Effector memory CD4-positive, alpha-beta T cell (primary cell): Measurements from ENCODE around the gene SFRP5.

Source experiments
- DNase-seq, 3 donors: peaks; one replicate each; pipeline ENCODE4 v3.0.0-alpha.2; 2020
- H3K27ac ChIP-seq: 2 replicates; pipeline ENCODE4 v1.7.0; 2013; ENCODE audit warnings: mild to moderate bottlenecking, low read length, moderate library complexity; ENCODE audit not compliant: insufficient read depth, poor library complexity, severe bottlenecking
- H3K27me3 ChIP-seq: replicated peaks from 2 replicates; pipeline ENCODE4 v1.7.0; 2013; ENCODE audit warnings: mild to moderate bottlenecking, low read length; ENCODE audit not compliant: insufficient read depth, control insufficient read depth, poor library complexity, severe bottlenecking
- H3K36me3 ChIP-seq: 2 replicates; pipeline ENCODE4 v1.7.0; 2013; ENCODE audit warnings: mild to moderate bottlenecking, low read length, moderate library complexity; ENCODE audit not compliant: control insufficient read depth, insufficient read depth
- H3K4me1 ChIP-seq: 2 replicates; pipeline ENCODE4 v1.7.0; 2013; ENCODE audit warnings: low read length, mild to moderate bottlenecking; ENCODE audit not compliant: control insufficient read depth, insufficient read depth, poor library complexity, severe bottlenecking
- H3K4me3 ChIP-seq: 2 replicates; pipeline ENCODE4 v1.7.0; 2013; ENCODE audit warnings: low read length, low read depth, mild to moderate bottlenecking; ENCODE audit not compliant: insufficient read depth, poor library complexity, severe bottlenecking
- H3K9me3 ChIP-seq: 2 replicates; pipeline ENCODE4 v1.7.0; 2013; ENCODE audit warnings: mild to moderate bottlenecking, low read length, moderate library complexity; ENCODE audit not compliant: control insufficient read depth

Gene SFRP5

GRCh38 chr10:97755718-97756117 is 16.1 kb downstream of the SFRP5 start:
- Histone ChIP-seq H3K27ac (no peak overlapping the region), H3K36me3 (peaks cover 88% of the 10 kb centered on the region), H3K27me3 (no peaks in the 10 kb centered on the region), H3K9me3 (no peaks in the 10 kb centered on the region), H3K4me3 (no peak overlapping the region), H3K4me1 (no peaks in the 10 kb centered on the region)
- no peak for DNase-seq

DNA sequence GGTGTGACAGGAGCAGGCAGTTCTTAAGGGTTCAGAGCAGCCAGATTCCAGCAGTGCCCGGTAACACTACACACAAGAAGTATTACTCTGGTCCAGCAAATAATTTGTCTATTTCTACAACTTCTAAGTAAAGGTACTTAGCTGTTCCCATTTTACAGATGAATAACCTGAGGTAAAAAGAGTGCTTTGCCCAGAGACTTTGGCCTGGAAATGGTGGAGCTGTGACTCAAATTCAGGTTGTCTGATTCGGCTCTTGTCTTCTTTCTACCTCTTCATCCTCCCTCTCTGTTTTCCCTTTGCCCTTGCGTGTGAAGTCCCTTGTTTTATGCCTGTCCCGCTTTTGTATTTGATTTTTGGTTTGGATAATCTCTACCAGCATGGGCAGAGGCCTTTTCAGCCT is 17.1 kb downstream of the SFRP5 start:
- Histone ChIP-seq H3K27me3 (no peaks in the 10 kb centered on the region), H3K36me3 (peaks cover 89% of the 10 kb centered on the region), H3K4me3 (no peak overlapping the region)

DNA sequence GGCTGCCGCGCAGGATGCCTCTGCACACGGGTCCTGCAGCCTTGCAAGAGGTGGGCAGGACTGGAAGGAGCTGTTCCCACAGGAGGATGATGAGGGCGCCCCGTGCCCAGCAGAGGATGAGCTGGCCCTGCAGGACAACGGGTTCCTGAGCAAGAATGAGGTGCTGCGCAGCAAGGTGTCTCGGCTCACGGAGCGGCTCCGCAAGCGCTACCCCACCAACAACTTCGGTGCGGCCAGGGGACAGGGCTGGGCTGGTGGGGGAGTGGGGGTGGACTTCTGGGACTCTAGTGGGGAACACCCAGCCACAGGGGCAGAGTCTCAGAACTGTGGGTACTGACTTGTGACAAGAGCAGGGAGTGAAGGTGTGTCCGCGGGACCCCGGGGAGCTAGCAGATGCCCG is 18.8 kb downstream of the SFRP5 start:
- H3K4me3 ChIP-seq: no peak overlapping the region
- peaks cover 97% of the 10 kb centered on the region for H3K36me3 ChIP-seq
- H3K9me3 ChIP-seq: no peaks in the 10 kb centered on the region
- no peak overlapping the region for H3K27ac ChIP-seq
- H3K27me3 ChIP-seq: no peaks in the 10 kb centered on the region
- no peak for DNase-seq
- no peaks in the 10 kb centered on the region for H3K4me1 ChIP-seq

More for the DNA sequence above, 17.1 kb downstream of the SFRP5 start:
- Histone ChIP-seq H3K4me1 (no peaks in the 10 kb centered on the region), H3K27ac (no peak overlapping the region), H3K9me3 (no peaks in the 10 kb centered on the region)
- DNase-seq: no peak

DNA sequence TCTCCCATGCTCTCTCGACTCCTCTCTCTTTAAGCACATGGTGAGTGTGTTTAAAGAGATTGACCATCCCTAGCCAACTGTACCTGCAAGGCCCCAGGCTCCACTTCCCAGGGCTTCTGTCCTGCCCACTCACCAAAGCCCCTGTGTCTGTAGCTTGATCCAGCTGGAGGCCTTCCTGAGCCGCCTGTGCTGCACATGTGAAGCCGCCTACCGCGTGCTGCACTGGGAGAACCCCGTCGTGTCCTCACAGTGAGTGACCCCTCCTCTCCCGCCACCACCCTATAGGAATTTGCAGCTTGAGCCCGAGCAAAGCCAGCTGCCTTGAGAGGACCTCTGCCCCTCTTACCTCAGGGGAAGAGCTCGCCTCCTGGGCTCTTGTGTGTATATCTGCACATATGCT is 23.7 kb downstream of the SFRP5 start:
- Histone ChIP-seq H3K4me1 (no peaks in the 10 kb centered on the region), H3K27ac (no peak overlapping the region), H3K36me3 (peaks cover 90% of the 10 kb centered on the region), H3K4me3 (no peak overlapping the region), H3K27me3 (no peaks in the 10 kb centered on the region), H3K9me3 (no peaks in the 10 kb centered on the region)
- DNase-seq: no peak

GRCh38 chr10:97747573-97747972 is 24.2 kb downstream of the SFRP5 start:
- Histone ChIP-seq H3K9me3 (no peaks in the 10 kb centered on the region), H3K4me3 (no peak overlapping the region), H3K36me3 (peaks cover 89% of the 10 kb centered on the region), H3K27me3 (no peaks in the 10 kb centered on the region), H3K4me1 (no peaks in the 10 kb centered on the region), H3K27ac (no peak overlapping the region)
- DNase-seq: no peak

- DNase-seq: no peak
- Histone ChIP-seq H3K27me3 (no peaks in the 10 kb centered on the region), H3K36me3 (peaks cover 64% of the 10 kb centered on the region)
These were observed 27.3 kb downstream of the SFRP5 start for GRCh38 chr10:97744405-97745035.

DNA sequence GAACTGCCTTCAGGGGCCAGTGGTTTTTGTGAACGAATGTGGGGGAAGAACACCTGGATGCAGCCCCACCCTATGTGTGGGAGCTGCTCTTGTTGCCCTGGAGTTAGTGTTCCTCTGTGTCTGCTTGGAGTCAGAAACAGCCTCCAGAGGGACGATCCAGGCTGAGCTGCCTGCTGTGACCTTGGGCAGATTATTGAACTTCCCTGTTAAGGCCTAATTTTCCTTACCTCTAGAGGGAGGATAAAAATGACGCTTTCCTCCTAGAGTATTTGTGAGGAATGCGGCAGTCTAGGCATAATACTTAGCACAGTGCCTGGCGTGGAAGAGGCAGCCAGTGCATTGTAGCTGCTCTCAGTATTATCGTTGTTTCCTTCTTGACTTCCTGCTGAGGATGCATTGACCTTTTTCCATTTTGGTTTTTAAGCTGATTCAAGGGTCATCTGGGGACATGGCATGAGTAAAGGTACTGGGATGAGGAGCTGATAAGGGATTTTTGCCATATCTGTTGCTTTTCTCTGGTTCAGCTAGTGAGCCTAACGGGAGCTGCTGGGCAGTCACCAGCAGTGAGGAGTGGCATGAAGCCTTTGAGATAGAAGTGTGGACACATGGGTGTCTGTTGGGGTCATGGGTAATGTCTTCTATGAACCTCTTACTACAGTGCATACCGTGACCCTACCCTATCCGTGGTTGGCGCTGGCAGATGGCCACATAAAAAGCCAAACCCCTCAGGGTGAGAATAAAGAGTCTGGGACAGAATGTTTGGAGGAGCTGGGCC is 28.4 kb downstream of the SFRP5 start:
- Histone ChIP-seq H3K4me3 (no peak overlapping the region), H3K4me1 (peaks cover 5% of the 10 kb centered on the region), H3K36me3 (peaks cover 53% of the 10 kb centered on the region), H3K27ac (no peak overlapping the region), H3K27me3 (no peaks in the 10 kb centered on the region), H3K9me3 (no peaks in the 10 kb centered on the region)
- no peak for DNase-seq

More at GRCh38 chr10:97744405-97745035, 27.3 kb downstream of the SFRP5 start:
- Histone ChIP-seq H3K27ac (no peak overlapping the region), H3K4me3 (no peak overlapping the region), H3K4me1 (no peaks in the 10 kb centered on the region), H3K9me3 (no peaks in the 10 kb centered on the region)

- H3K27ac ChIP-seq: no peak overlapping the region
- H3K4me1 ChIP-seq: peaks cover 14% of the 10 kb centered on the region
- no peak for DNase-seq
- peaks cover 33% of the 10 kb centered on the region for H3K36me3 ChIP-seq
- H3K9me3 ChIP-seq: no peaks in the 10 kb centered on the region
- H3K27me3 ChIP-seq: no peaks in the 10 kb centered on the region
- H3K4me3 ChIP-seq: no peak overlapping the region
These were observed 31.2 kb downstream of the SFRP5 start for GRCh38 chr10:97740613-97741012.

DNA sequence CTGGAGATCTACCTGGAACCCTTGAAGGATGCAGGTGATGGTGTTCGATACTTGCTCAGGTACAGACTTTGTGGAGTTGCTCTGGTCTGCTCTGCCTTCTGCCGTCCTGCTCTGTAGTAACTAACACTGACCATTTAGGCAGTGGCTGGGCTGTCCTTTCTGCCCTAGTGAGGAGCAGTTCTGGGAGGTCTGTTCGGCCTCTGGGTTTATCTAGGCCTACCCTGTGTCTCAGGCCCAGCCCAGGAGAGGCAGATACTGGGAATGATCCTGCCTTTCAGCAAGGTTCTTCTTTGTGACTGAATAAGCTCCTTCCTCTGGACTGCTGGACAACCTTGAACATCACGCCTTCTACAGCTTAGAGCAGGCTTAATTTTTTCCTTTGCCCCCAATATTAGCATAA is 33.2 kb downstream of the SFRP5 start:
- no peak overlapping the region for H3K27ac ChIP-seq
- H3K4me1 ChIP-seq: peaks cover 14% of the 10 kb centered on the region
- no peak overlapping the region for H3K4me3 ChIP-seq
- no peaks in the 10 kb centered on the region for H3K9me3 ChIP-seq
- no peak for DNase-seq
- no peaks in the 10 kb centered on the region for H3K27me3 ChIP-seq
- peaks cover 15% of the 10 kb centered on the region for H3K36me3 ChIP-seq

- H3K4me1 ChIP-seq: peaks cover 14% of the 10 kb centered on the region
- H3K9me3 ChIP-seq: no peaks in the 10 kb centered on the region
- DNase-seq: no peak
- peaks cover 7% of the 10 kb centered on the region for H3K36me3 ChIP-seq
- peak overlapping the region; percentile 83 for H3K27ac ChIP-seq
- peak overlapping the region; percentile 88 for H3K4me3 ChIP-seq
- no peaks in the 10 kb centered on the region for H3K27me3 ChIP-seq
These were observed 34.0 kb downstream of the SFRP5 start for GRCh38 chr10:97737770-97738265.
